ENCODE measurements around the gene TNNC1. TPM values are rescaled to one million over a fixed set of nuclear protein-coding genes. Genes with fewer than 3 reads are reported as not detected.

TNNC1 gene
- total RNA-seq, 1 experiment from 2014 or later, result 5.6 TPM

DNA sequence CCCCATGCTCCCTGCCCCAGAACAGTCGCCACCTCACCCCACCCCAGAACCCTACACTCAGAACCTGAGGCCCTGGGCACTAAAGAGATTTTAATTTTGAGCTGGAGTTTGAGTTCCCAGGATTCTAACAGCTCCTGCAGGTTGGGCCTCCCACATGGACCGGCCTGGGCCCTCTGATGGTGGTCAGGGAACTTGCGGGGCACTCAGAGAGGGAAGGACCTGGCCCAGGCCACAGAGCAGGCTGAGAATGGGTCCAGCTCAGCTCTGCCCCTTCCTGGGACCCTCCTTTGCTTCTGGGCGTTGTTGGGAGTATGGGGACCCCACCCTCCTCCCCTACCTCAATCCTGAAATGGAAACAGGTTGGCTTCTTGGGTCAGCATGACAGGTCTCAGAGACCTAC lies 7.8 kb downstream of the TNNC1 start:
- no peaks in the 10 kb centered on the region for H3K9me3 ChIP-seq (ENCODE audit: control insufficient read depth, low read depth, low read length)
- no peak overlapping the region for H2BK20ac ChIP-seq (ENCODE audit: low read depth, low read length, poor library complexity, severe bottlenecking)
- Mint-ChIP-seq H3K27me3 (ENCODE audit: low read depth) (peaks cover 6% of the 10 kb centered on the region), H3K36me3 (ENCODE audit: insufficient read depth in 1 of 3, low read depth in 3 of 3) (no peaks in the 10 kb centered on the region; a peak in 1 of 7 replicates), H3K4me1 (peaks cover 21 to 24% of the 10 kb centered on the region in 2 experiments), H3K4me3 (no peak overlapping the region), H3K9me3 (no peaks in the 10 kb centered on the region), H3K27ac (no peak overlapping the region)
- no peak overlapping the region for H2BK12ac ChIP-seq (ENCODE audit: insufficient read length, low read depth, low read length)
- H3K23ac ChIP-seq (ENCODE audit: insufficient read length, low read depth, low read length), result no peak overlapping the region
- H3K9ac ChIP-seq (ENCODE audit: extremely low read depth, insufficient read length, low read length), result no peak overlapping the region
- no peaks in the 10 kb centered on the region for H3K79me1 ChIP-seq (ENCODE audit: insufficient read depth, low read depth, low read length, poor library complexity, severe bottlenecking)
- no peak overlapping the region for H3K4me2 ChIP-seq (ENCODE audit: insufficient read depth, insufficient read length, low read length)
- peak; percentile 32 for DNase-seq
- H3K27ac ChIP-seq (ENCODE audit: insufficient read length, low read depth, low read length), result no peak overlapping the region
- H2BK15ac ChIP-seq (ENCODE audit: low read depth, low read length), result no peak overlapping the region
- no CpG with 5 or more reads among the region's 4 CpGs for WGBS (ENCODE audit: extremely low coverage, insufficient read length, low lambda C conversion rate)
- no peak overlapping the region for H3K14ac ChIP-seq (ENCODE audit: insufficient read depth, low read length)
- H4K8ac ChIP-seq (replicated peaks; ENCODE audit: insufficient read length, low read depth, low read length), result no peak overlapping the region
- no peak overlapping the region for H3T11ph ChIP-seq (ENCODE audit: low read length)
- H2AFZ ChIP-seq (ENCODE audit: low read length), result no peak overlapping the region
- H3K18ac ChIP-seq (ENCODE audit: insufficient read length, low read depth, low read length), result no peak overlapping the region
- no peak overlapping the region for H2AK5ac ChIP-seq (ENCODE audit: insufficient read length, low read length)
- no peak overlapping the region for H3K56ac ChIP-seq (ENCODE audit: insufficient read length, low read depth, low read length)
- TF ChIP-seq, protein P1, sequence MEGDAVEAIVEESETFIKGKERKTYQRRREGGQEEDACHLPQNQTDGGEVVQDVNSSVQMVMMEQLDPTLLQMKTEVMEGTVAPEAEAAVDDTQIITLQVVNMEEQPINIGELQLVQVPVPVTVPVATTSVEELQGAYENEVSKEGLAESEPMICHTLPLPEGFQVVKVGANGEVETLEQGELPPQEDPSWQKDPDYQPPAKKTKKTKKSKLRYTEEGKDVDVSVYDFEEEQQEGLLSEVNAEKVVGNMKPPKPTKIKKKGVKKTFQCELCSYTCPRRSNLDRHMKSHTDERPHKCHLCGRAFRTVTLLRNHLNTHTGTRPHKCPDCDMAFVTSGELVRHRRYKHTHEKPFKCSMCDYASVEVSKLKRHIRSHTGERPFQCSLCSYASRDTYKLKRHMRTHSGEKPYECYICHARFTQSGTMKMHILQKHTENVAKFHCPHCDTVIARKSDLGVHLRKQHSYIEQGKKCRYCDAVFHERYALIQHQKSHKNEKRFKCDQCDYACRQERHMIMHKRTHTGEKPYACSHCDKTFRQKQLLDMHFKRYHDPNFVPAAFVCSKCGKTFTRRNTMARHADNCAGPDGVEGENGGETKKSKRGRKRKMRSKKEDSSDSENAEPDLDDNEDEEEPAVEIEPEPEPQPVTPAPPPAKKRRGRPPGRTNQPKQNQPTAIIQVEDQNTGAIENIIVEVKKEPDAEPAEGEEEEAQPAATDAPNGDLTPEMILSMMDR (conservative IDR thresholded peaks at IDR 0.05), result no peak
- H2BK5ac ChIP-seq (ENCODE audit: insufficient read length, low read length), result no peak overlapping the region
- H4K20me1 ChIP-seq (ENCODE audit: control insufficient read depth, insufficient read depth, insufficient read length), result no peaks in the 10 kb centered on the region
- no peak overlapping the region for H2BK120ac ChIP-seq (ENCODE audit: low read depth, low read length, poor library complexity, severe bottlenecking)
- no peak overlapping the region for H3K4ac ChIP-seq (ENCODE audit: low read depth, low read length)
- H4K91ac ChIP-seq (ENCODE audit: insufficient read length, low read depth, low read length), result no peak overlapping the region
- H3K4me1 ChIP-seq (ENCODE audit: insufficient read depth, low read length), result no peaks in the 10 kb centered on the region; the same call in 1 of the 2 replicates
- H3K79me2 ChIP-seq (ENCODE audit: insufficient read depth, low read length), result no peaks in the 10 kb centered on the region
- no peak overlapping the region for H4K5ac ChIP-seq (ENCODE audit: insufficient read length, low read depth, low read length)
- H3K23me2 ChIP-seq (ENCODE audit: insufficient read length, low read depth, low read length, poor library complexity, severe bottlenecking), result no peaks in the 10 kb centered on the region
- no peaks in the 10 kb centered on the region for H3K27me3 ChIP-seq (ENCODE audit: insufficient read depth, low read length)
